Activated T-cell treated with anti-CD3 and anti-CD28 coated beads, Interleukin-2, amount 50 U/mL, for 72 hours (primary cell): ENCODE results near the gene NCOA1. TPM values are rescaled to one million over a fixed set of nuclear protein-coding genes. Genes with fewer than 3 reads are reported as not detected.
A peak's percentile ranks its signal among the peaks of the same experiment; 100 is the strongest.

Experiments
- ATAC-seq, 2 donors: fragments of 150-1000 bp; cut with Tn5 transposase; replicated peaks in 1 of 2; 2 replicates each; pipeline ENCODE4 v1.10.0; 2021; ENCODE audit warnings: moderate library complexity in 2 of 2, mild to moderate bottlenecking in 1 of 2
- DNase-seq, 2 donors: peaks; one replicate each; pipeline ENCODE4 v3.0.0; 2021 to 2022; ENCODE audit warnings: mixed read lengths in 1 of 2
- H3K27ac Mint-ChIP-seq: one replicate; pipeline ENCODE4 v1.8.0; 2022; ENCODE audit warnings: mild to moderate bottlenecking, moderate library complexity, mixed read lengths
- H3K27me3 Mint-ChIP-seq: one replicate; pipeline ENCODE4 v1.8.0; 2022; ENCODE audit warnings: low read depth, mixed read lengths
- H3K36me3 Mint-ChIP-seq, 2 donors: one replicate each; pipeline ENCODE4 v1.8.0; 2022; ENCODE audit warnings: mixed read lengths in 2 of 2, mild to moderate bottlenecking in 1 of 2; ENCODE audit not compliant: insufficient read depth in 2 of 2
- H3K4me1 Mint-ChIP-seq: one replicate; pipeline ENCODE4 v1.8.0; 2022; ENCODE audit warnings: low read depth, mixed read lengths
- H3K4me3 Mint-ChIP-seq, 2 donors: one replicate each; pipeline ENCODE4 v1.8.0; 2022; ENCODE audit warnings: mild to moderate bottlenecking in 2 of 2, mixed read lengths in 2 of 2, moderate library complexity in 2 of 2
- H3K9me3 Mint-ChIP-seq, 2 donors: one replicate each; pipeline ENCODE4 v1.8.0; 2022; ENCODE audit warnings: mixed read lengths in 2 of 2
- total RNA-seq, 2 donors: library from RNA; stranded (reverse); gene quantifications; one replicate each; pipeline ENCODE4 v1.2.3, GENCODE V29; 2022

The NCOA1 gene
- total RNA-seq, 2 donors from 2014 or later: 29.8 to 32.7 TPM

GRCh38 chr2:24620936-24621335, 129.9 kb downstream of the NCOA1 start:
- ATAC-seq (no peak), DNase-seq (no peak)
- Mint-ChIP-seq H3K4me3 (no peak overlapping the region), H3K4me1 (peaks cover 7% of the 10 kb centered on the region), H3K36me3 (peaks cover 0 to 3% of the 10 kb centered on the region in 2 donors), H3K9me3 (peaks cover 1% of the 10 kb centered on the region in 2 donors), H3K27ac (no peak overlapping the region), H3K27me3 (no peaks in the 10 kb centered on the region)

DNA sequence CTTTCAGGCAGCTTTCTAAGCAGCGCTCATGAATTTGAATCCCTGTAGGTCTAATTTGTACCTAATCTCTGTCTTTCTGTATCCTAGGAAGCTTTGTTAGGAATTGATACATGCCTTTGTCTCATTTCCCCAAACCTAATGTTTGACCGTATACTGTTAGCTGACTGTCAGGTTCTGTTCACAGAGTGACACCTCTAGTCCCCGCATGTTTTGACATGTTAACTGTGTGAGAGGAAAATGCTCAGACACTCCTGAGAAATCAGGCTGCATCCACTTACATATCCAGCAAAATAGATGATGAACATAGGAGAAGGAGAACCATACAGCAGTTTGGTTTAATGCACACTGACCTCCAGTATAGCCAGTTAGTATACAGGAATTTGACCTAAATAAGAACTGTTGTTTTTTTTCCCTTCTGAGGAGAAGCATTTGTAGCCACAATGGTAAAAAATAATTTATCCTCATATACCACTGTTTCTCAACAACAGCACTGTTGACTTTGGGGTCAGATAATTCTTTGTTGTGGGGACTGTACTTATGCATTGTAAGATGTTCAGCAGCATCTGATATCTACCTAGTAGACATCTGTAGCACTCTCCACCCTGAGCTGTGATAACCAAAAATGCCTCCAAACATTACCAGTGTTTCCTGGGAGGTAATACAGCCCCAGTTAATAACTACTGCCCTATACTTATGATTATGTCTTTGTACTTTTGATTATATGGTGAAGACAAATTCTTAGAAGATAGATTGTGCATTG, 130.9 kb downstream of the NCOA1 start:
- Mint-ChIP-seq H3K27me3 (no peaks in the 10 kb centered on the region), H3K4me1 (peaks cover 7% of the 10 kb centered on the region), H3K27ac (no peak overlapping the region), H3K9me3 (peaks cover 1% of the 10 kb centered on the region in 2 donors), H3K4me3 (no peak overlapping the region), H3K36me3 (peaks cover 0 to 3% of the 10 kb centered on the region in 2 donors)
- ATAC-seq (no peak), DNase-seq (no peak)

DNA sequence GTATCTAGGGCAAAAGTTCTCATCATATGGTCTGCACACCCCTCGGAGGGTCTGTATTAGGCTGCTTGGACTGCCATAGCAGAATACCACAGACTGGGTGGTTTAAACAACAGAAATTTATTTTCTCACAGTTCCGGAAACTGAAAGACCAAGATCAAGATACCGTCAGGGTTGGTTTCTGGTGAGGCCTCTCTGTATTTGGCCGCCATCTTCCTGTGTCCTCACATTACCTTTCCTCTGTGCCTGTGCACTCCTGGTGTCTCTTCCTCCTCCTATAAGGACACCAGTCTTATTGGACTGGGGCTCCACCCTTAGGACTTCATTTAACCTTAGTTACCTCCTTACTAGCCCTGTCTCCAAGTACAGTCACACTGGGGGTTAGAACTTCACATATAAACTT, 132.5 kb downstream of the NCOA1 start:
- ATAC-seq (no peak), DNase-seq (no peak)
- Mint-ChIP-seq H3K36me3 (peaks cover 0 to 3% of the 10 kb centered on the region in 2 donors), H3K27ac (no peak overlapping the region), H3K4me3 (no peak overlapping the region), H3K27me3 (no peaks in the 10 kb centered on the region), H3K4me1 (peaks cover 10% of the 10 kb centered on the region), H3K9me3 (peaks cover 1% of the 10 kb centered on the region in 2 donors)

DNA sequence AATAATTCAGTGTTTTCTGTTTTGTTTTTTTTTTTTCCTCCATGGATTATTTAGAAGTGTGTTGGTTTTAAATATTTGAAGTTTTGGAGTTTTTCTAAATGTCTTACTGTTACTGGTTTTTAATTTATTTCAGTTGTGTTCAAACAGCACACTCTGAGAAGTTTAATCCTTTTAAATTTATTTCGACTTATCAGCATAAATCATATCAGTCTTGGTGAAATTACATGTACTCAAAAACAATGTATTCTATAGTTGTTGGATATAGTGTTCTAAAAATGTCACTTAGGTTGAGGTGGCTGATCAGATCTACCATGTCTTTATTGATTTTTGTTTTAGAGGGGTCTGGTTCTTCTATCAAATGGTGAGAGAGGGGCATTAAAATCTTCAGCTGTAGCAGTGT, 134.7 kb downstream of the NCOA1 start:
- H3K4me3 Mint-ChIP-seq: no peak overlapping the region
- H3K36me3 Mint-ChIP-seq: peaks cover 0 to 3% of the 10 kb centered on the region in 2 donors
- no peak for DNase-seq
- H3K27ac Mint-ChIP-seq: peak overlapping the region; percentile 65
- no peak for ATAC-seq
- H3K9me3 Mint-ChIP-seq: peaks cover 1% of the 10 kb centered on the region in 2 donors
- no peaks in the 10 kb centered on the region for H3K27me3 Mint-ChIP-seq
- H3K4me1 Mint-ChIP-seq: peaks cover 15% of the 10 kb centered on the region

DNA sequence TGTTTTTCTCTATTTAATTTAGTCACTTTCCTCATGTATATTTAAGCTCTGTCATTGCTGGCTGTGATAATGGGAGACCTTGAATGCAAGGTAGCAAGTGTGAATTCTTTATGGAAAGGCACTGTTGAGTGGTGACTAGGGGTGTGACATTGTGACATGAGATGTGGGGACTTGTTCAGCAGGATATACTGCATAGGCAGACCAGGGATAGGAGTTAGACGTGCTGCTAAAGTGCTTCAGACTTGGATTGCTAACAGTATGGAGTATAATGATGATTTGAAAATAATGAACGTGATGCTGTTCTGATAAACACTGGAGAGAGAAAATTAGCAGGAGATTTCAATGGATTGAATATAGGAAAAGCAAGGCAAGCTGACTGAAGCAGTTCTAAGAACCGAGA, 135.1 kb downstream of the NCOA1 start:
- H3K4me1 Mint-ChIP-seq: peaks cover 15% of the 10 kb centered on the region
- peaks cover 0 to 3% of the 10 kb centered on the region in 2 donors for H3K36me3 Mint-ChIP-seq
- H3K4me3 Mint-ChIP-seq: no peak overlapping the region
- ATAC-seq (no peak), DNase-seq (no peak)
- H3K27ac Mint-ChIP-seq: no peak overlapping the region
- no peaks in the 10 kb centered on the region for H3K27me3 Mint-ChIP-seq
- peaks cover 1% of the 10 kb centered on the region in 2 donors for H3K9me3 Mint-ChIP-seq

DNA sequence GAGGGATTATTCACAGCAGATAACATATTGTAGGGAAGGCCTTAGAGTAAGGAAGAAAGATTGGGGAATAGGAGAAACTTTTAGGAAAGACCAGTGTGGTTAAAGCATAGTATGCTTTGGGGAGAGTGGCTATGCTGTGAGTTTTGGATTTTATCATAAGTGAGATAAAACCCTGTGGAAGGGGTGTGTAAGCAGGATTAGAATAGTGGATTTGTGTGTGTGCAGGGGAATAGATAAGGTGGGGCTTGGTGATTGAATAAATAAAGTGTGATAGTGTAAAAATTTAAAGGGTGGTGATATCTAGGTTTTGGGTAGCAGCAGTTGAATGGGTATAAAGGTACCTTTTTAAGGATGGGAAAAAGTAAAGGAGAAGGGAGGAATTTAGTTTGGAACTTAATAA, 137.7 kb downstream of the NCOA1 start:
- no peaks in the 10 kb centered on the region for H3K9me3 Mint-ChIP-seq
- no peaks in the 10 kb centered on the region for H3K36me3 Mint-ChIP-seq
- peaks cover 7% of the 10 kb centered on the region for H3K4me1 Mint-ChIP-seq
- no peak for ATAC-seq
- no peak overlapping the region for H3K27ac Mint-ChIP-seq
- H3K4me3 Mint-ChIP-seq: no peak overlapping the region
- DNase-seq: no peak
- H3K27me3 Mint-ChIP-seq: no peaks in the 10 kb centered on the region

DNA sequence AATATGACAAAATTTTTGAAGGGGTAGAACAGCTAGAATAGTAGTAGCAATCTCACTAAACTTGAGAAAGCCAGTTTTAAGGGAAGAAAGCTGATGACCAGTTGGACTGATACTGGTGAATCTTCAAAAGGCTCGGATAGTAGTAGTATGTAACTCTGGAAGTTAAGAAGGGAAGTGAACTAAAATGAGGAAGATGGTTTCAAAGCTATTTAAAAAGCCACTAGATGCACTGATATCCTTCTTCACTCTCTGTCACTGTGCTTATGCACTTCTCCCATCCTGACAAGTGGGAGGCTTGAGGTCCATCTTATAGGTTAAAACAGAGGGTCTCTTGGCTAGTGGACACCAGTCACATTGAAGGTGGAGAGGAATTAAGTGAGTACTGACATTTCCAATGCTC, 141.1 kb downstream of the NCOA1 start:
- no peaks in the 10 kb centered on the region for H3K27me3 Mint-ChIP-seq

GRCh38 chr2:24635181-24635580, 144.1 kb downstream of the NCOA1 start:
- Mint-ChIP-seq H3K36me3 (peaks cover 5 to 6% of the 10 kb centered on the region in 2 donors), H3K4me3 (no peak overlapping the region), H3K27me3 (no peaks in the 10 kb centered on the region), H3K9me3 (peaks cover 1 to 2% of the 10 kb centered on the region in 2 donors), H3K27ac (no peak overlapping the region), H3K4me1 (peaks cover 10% of the 10 kb centered on the region)
- ATAC-seq (no peak), DNase-seq (no peak)

More for the DNA sequence above, 141.1 kb downstream of the NCOA1 start:
- Mint-ChIP-seq H3K9me3 (no peaks in the 10 kb centered on the region), H3K27ac (no peak overlapping the region), H3K4me3 (no peak overlapping the region), H3K36me3 (no peaks in the 10 kb centered on the region), H3K4me1 (peaks cover 7% of the 10 kb centered on the region)
- no peak for DNase-seq
- no peak for ATAC-seq

- H3K4me3 Mint-ChIP-seq: no peak overlapping the region
- ATAC-seq: no peak
- H3K27ac Mint-ChIP-seq: no peak overlapping the region
- DNase-seq: no peak
- H3K9me3 Mint-ChIP-seq: peaks cover 1 to 2% of the 10 kb centered on the region in 2 donors
- H3K36me3 Mint-ChIP-seq: peaks cover 5 to 6% of the 10 kb centered on the region in 2 donors
- H3K4me1 Mint-ChIP-seq: peaks cover 16% of the 10 kb centered on the region
- no peaks in the 10 kb centered on the region for H3K27me3 Mint-ChIP-seq
These were observed 147.5 kb downstream of the NCOA1 start for GRCh38 chr2:24638568-24638967.

GRCh38 chr2:24642351-24642750, 151.3 kb downstream of the NCOA1 start:
- no peak overlapping the region for H3K4me3 Mint-ChIP-seq
- DNase-seq (no peak), ATAC-seq (no peak)
- H3K27me3 Mint-ChIP-seq: no peaks in the 10 kb centered on the region
- H3K9me3 Mint-ChIP-seq: peaks cover 1 to 2% of the 10 kb centered on the region in 2 donors
- peaks cover 5 to 6% of the 10 kb centered on the region in 2 donors for H3K36me3 Mint-ChIP-seq
- no peak overlapping the region for H3K27ac Mint-ChIP-seq
- H3K4me1 Mint-ChIP-seq: peaks cover 16% of the 10 kb centered on the region

GRCh38 chr2:24643051-24643450, 152.0 kb downstream of the NCOA1 start:
- H3K4me1 Mint-ChIP-seq: peaks cover 16% of the 10 kb centered on the region
- H3K9me3 Mint-ChIP-seq: peaks cover 0 to 2% of the 10 kb centered on the region in 2 donors
- no peaks in the 10 kb centered on the region for H3K27me3 Mint-ChIP-seq
- ATAC-seq: no peak
- peaks cover 3 to 5% of the 10 kb centered on the region in 2 donors for H3K36me3 Mint-ChIP-seq
- no peak for DNase-seq
- no peak overlapping the region for H3K4me3 Mint-ChIP-seq
- no peak overlapping the region for H3K27ac Mint-ChIP-seq

- no peaks in the 10 kb centered on the region for H3K27me3 Mint-ChIP-seq
- no peaks in the 10 kb centered on the region for H3K36me3 Mint-ChIP-seq
- no peak for ATAC-seq
- no peak overlapping the region for H3K27ac Mint-ChIP-seq
- no peak overlapping the region for H3K4me3 Mint-ChIP-seq
- H3K4me1 Mint-ChIP-seq: peaks cover 8% of the 10 kb centered on the region
- no peak for DNase-seq
- no peaks in the 10 kb centered on the region for H3K9me3 Mint-ChIP-seq
These were observed 153.0 kb downstream of the NCOA1 start for GRCh38 chr2:24644032-24644431.

DNA sequence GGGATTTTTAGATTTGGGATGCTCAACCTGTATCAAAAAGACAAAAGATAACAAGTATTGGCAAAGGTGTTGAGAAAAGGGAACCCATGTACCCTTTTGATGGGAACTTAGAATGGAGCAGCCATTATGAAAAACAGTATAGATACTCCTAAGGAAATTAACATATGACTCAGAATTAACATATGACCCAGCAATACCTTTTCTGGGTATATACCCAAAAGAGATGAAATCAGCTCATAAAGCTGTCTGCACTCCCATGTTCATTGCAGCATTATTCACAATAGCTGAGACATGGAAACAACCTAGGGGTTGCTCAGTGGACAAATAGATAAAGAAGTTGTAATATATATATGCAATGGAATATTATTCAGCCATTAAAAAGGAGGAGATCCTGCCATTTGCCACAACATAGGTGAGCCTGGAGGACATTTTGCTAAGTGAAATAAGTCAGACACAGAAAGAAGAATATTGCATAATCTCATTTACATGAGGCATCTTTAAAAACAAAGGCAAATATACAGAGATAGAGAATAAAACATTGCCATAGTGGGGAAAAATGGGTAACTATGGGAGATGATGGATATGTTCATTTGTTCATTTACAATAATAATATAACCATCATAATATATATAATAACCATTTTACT, 160.1 kb downstream of the NCOA1 start:
- H3K36me3 Mint-ChIP-seq: peaks cover 1 to 5% of the 10 kb centered on the region in 2 donors
- no peak overlapping the region for H3K4me3 Mint-ChIP-seq
- H3K27me3 Mint-ChIP-seq: no peaks in the 10 kb centered on the region
- ATAC-seq (no peak), DNase-seq (no peak)
- H3K9me3 Mint-ChIP-seq: peaks cover 2 to 3% of the 10 kb centered on the region in 2 donors
- no peaks in the 10 kb centered on the region for H3K4me1 Mint-ChIP-seq
- no peak overlapping the region for H3K27ac Mint-ChIP-seq
